H9 (cell line): ENCODE data around the gene SLC22A12. TPM values are rescaled to one million over a fixed set of nuclear protein-coding genes. Genes with fewer than 3 reads are reported as not detected.

Experiments
- DNase-seq: peaks from one replicate; pipeline ENCODE4 v3.0.0-alpha.2; 2017
- H2AFZ ChIP-seq: one replicate; pipeline ENCODE4 v1.6.1; 2013; ENCODE audit warnings: mild to moderate bottlenecking, low read length, control low read depth, moderate library complexity
- H2AK5ac ChIP-seq: 2 replicates; pipeline ENCODE4 v1.6.1; 2013; ENCODE audit warnings: low read length, control low read depth, mixed read lengths; ENCODE audit not compliant: insufficient read length
- H2BK120ac ChIP-seq: one replicate; pipeline ENCODE4 v1.6.1; 2013; ENCODE audit warnings: low read depth, mild to moderate bottlenecking, low read length, control low read depth, inconsistent platforms; ENCODE audit not compliant: poor library complexity, severe bottlenecking
- H2BK12ac ChIP-seq: 2 replicates; pipeline ENCODE4 v1.6.1; 2013; ENCODE audit warnings: low read length, control low read depth, mixed read lengths, low read depth; ENCODE audit not compliant: insufficient read length
- H2BK15ac ChIP-seq: 2 replicates; pipeline ENCODE4 v1.6.1; 2013; ENCODE audit warnings: low read depth, low read length, control low read depth
- H2BK20ac ChIP-seq: one replicate; pipeline ENCODE4 v1.6.1; 2013; ENCODE audit warnings: low read depth, mild to moderate bottlenecking, low read length, control low read depth, inconsistent platforms; ENCODE audit not compliant: poor library complexity, severe bottlenecking
- H2BK5ac ChIP-seq: 2 replicates; pipeline ENCODE4 v1.6.1; 2013; ENCODE audit warnings: low read length, control low read depth, mixed read lengths; ENCODE audit not compliant: insufficient read length
- H3K14ac ChIP-seq: 2 replicates; pipeline ENCODE4 v1.6.1; 2013; ENCODE audit warnings: low read length, control low read depth; ENCODE audit not compliant: insufficient read depth
- H3K18ac ChIP-seq: 2 replicates; pipeline ENCODE4 v1.6.1; 2013; ENCODE audit warnings: low read depth, mild to moderate bottlenecking, mixed read lengths, low read length, control low read depth; ENCODE audit not compliant: insufficient read length
- H3K23ac ChIP-seq: 2 replicates; pipeline ENCODE4 v1.6.1; 2013; ENCODE audit warnings: low read length, control low read depth, mixed read lengths, low read depth; ENCODE audit not compliant: insufficient read length
- H3K23me2 ChIP-seq: 2 replicates; pipeline ENCODE4 v1.6.1; 2013; ENCODE audit warnings: low read depth, mild to moderate bottlenecking, mixed read lengths, low read length, control low read depth; ENCODE audit not compliant: insufficient read length, poor library complexity, severe bottlenecking
- H3K27ac ChIP-seq: 2 replicates; pipeline ENCODE4 v1.5.1; 2013; ENCODE audit warnings: low read length, control low read depth, mixed read lengths, low read depth; ENCODE audit not compliant: insufficient read length
- H3K27me3 ChIP-seq: 2 replicates; pipeline ENCODE4 v1.6.1; 2013; ENCODE audit warnings: low read length, control low read depth, inconsistent platforms; ENCODE audit not compliant: insufficient read depth
- H3K4ac ChIP-seq: 2 replicates; pipeline ENCODE4 v1.6.1; 2013; ENCODE audit warnings: low read depth, mild to moderate bottlenecking, control low read depth, inconsistent platforms, low read length, moderate library complexity
- H3K4me1 ChIP-seq: 2 replicates; pipeline ENCODE4 v1.6.1; 2013; ENCODE audit warnings: low read length, control low read depth, inconsistent platforms; ENCODE audit not compliant: insufficient read depth
- H3K4me2 ChIP-seq: 2 replicates; pipeline ENCODE4 v1.6.1; 2013; ENCODE audit warnings: low read length, control low read depth, mixed read lengths; ENCODE audit not compliant: insufficient read length, insufficient read depth
- H3K56ac ChIP-seq: 2 replicates; pipeline ENCODE4 v1.6.1; 2013; ENCODE audit warnings: low read depth, mild to moderate bottlenecking, mixed read lengths, low read length, control low read depth; ENCODE audit not compliant: insufficient read length
- H3K79me1 ChIP-seq: 2 replicates; pipeline ENCODE4 v1.6.1; 2013; ENCODE audit warnings: low read depth, mild to moderate bottlenecking, moderate library complexity, low read length, control low read depth, inconsistent platforms; ENCODE audit not compliant: insufficient read depth, poor library complexity, severe bottlenecking
- H3K79me2 ChIP-seq: 2 replicates; pipeline ENCODE4 v1.6.1; 2013; ENCODE audit warnings: low read length, control low read depth, inconsistent platforms; ENCODE audit not compliant: insufficient read depth
- H3K9ac ChIP-seq: 2 replicates; pipeline ENCODE4 v1.6.1; 2013; ENCODE audit warnings: low read length, control low read depth, mixed read lengths; ENCODE audit not compliant: insufficient read length; ENCODE audit errors: extremely low read depth
- H3K9me3 ChIP-seq: one replicate; pipeline ENCODE4 v1.6.1; 2013; ENCODE audit warnings: low read depth, low read length, inconsistent platforms; ENCODE audit not compliant: control insufficient read depth
- H3T11ph ChIP-seq: one replicate; pipeline ENCODE4 v1.6.1; 2013; ENCODE audit warnings: mild to moderate bottlenecking, low read length, control low read depth, inconsistent platforms
- H4K20me1 ChIP-seq: one replicate; pipeline ENCODE4 v1.6.1; 2013; ENCODE audit not compliant: control insufficient read depth, insufficient read length, insufficient read depth
- H4K5ac ChIP-seq: 2 replicates; pipeline ENCODE4 v1.6.1; 2013; ENCODE audit warnings: low read depth, mild to moderate bottlenecking, mixed read lengths, low read length, control low read depth; ENCODE audit not compliant: insufficient read length
- H4K8ac ChIP-seq: replicated peaks from 2 replicates; pipeline ENCODE4 v1.6.1; 2013; ENCODE audit warnings: low read length, control low read depth, mixed read lengths, low read depth; ENCODE audit not compliant: insufficient read length
- H4K91ac ChIP-seq: 2 replicates; pipeline ENCODE4 v1.6.1; 2013; ENCODE audit warnings: low read depth, mild to moderate bottlenecking, moderate library complexity, mixed read lengths, low read length, control low read depth; ENCODE audit not compliant: insufficient read length
- H3K27ac Mint-ChIP-seq, 3 experiments: 2 replicates in 2 of 3; 3 replicates in 1 of 3; pipeline ENCODE4 v1.8.0; 2020 to 2021; ENCODE audit warnings: mixed read lengths in 3 of 3, mild to moderate bottlenecking in 1 of 3, moderate library complexity in 1 of 3
- H3K27me3 Mint-ChIP-seq: 2 replicates; pipeline ENCODE4 v1.8.0; 2021; ENCODE audit warnings: low read depth, mild to moderate bottlenecking, moderate library complexity, mixed read lengths
- H3K36me3 Mint-ChIP-seq, 3 experiments: 2 replicates in 2 of 3; 3 replicates in 1 of 3; pipeline ENCODE4 v1.8.0; 2020 to 2021; ENCODE audit warnings: low read depth in 3 of 3, mixed read lengths in 3 of 3; ENCODE audit not compliant: insufficient read depth in 1 of 3
- H3K4me1 Mint-ChIP-seq, 2 experiments: 2 replicates each; pipeline ENCODE4 v1.8.0; 2020; ENCODE audit warnings: mixed read lengths in 2 of 2
- H3K4me3 Mint-ChIP-seq, 2 experiments: 2 replicates in 1 of 2; 3 replicates in 1 of 2; pipeline ENCODE4 v1.8.0; 2020 to 2021; ENCODE audit warnings: mild to moderate bottlenecking in 2 of 2, mixed read lengths in 2 of 2, moderate library complexity in 1 of 2
- H3K9me3 Mint-ChIP-seq, 2 experiments: 2 replicates in 1 of 2; 3 replicates in 1 of 2; pipeline ENCODE4 v1.8.0; 2020; ENCODE audit warnings: mild to moderate bottlenecking in 2 of 2, mixed read lengths in 2 of 2, moderate library complexity in 1 of 2
- CTCF ChIP-seq: fragments of 200-600 bp; sonication (generic); conservative IDR thresholded peaks from 3 replicates; pipeline ENCODE4 v1.8.0; 2021; ENCODE audit warnings: antibody characterized with exemption, mild to moderate bottlenecking
- WGBS: extraction: QIAGEN DNeasy Blood & Tissue Kit; methylation state at CpG from one replicate; pipeline ENCODE4 v1.1.7; 2013; ENCODE audit warnings: missing lambda C conversion rate, low lambda C conversion rate, mixed read lengths; ENCODE audit not compliant: insufficient read length; ENCODE audit errors: extremely low coverage; 5-methylcytosine and 5-hydroxymethylcytosine counted together
- total RNA-seq: library from RNA; stranded (reverse); gene quantifications from 2 replicates; pipeline ENCODE4 v1.2.1, GENCODE V29; 2021

SLC22A12 gene
- total RNA-seq, 1 experiment from 2014 or later, result not detected

DNA sequence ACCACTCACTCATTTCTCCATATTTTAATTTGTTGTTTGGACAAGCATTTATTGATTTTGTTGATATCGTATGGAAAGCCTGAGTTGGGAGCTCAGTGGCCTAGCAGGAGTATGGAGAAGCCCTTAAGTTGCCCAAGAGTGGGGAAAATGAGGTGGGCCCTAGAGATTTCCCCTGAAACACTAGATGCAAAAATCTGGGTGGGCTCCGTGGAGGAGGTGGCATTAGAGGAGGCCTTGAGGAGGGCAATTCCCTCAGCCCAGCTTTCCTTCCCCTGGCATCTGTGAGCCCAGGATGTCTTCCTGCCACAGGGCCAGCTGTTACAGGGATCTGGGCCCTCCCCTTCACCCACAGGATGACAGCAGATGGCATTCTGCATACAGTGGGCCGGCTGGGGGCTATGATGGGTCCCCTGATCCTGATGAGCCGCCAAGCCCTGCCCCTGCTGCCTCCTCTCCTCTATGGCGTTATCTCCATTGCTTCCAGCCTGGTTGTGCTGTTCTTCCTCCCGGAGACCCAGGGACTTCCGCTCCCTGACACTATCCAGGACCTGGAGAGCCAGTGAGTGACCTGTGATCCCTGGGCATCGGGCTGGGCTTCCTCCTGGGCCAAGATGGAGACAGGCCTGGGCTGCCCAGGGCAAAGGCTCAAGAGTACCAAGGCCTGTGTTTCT is 21.6 kb upstream of the SLC22A12 start:
- H3K27me3 ChIP-seq, result no peaks in the 10 kb centered on the region
- H2AFZ ChIP-seq, result no peak overlapping the region
- WGBS, result no CpG with 5 or more reads among the region's 8 CpGs
- Mint-ChIP-seq H3K9me3 (no peaks in the 10 kb centered on the region), H3K36me3 (no peaks in the 10 kb centered on the region; a peak in 1 of 7 replicates), H3K27ac (no peak overlapping the region), H3K4me1 (peaks cover 30 to 39% of the 10 kb centered on the region in 2 experiments), H3K4me3 (no peak overlapping the region), H3K27me3 (peaks cover 10% of the 10 kb centered on the region)
- no peak overlapping the region for H3K27ac ChIP-seq
- H3K79me2 ChIP-seq, result no peaks in the 10 kb centered on the region
- peaks cover 5% of the 10 kb centered on the region for H3K23me2 ChIP-seq
- H3K18ac ChIP-seq, result no peak overlapping the region
- no peak for DNase-seq
- no peak overlapping the region for H4K8ac ChIP-seq
- H4K5ac ChIP-seq, result no peak overlapping the region
- H2BK15ac ChIP-seq, result no peak overlapping the region
- H3K4me1 ChIP-seq, result no peaks in the 10 kb centered on the region; the same call in 1 of the 2 replicates
- H2BK12ac ChIP-seq, result no peak overlapping the region
- H3K9ac ChIP-seq, result no peak overlapping the region
- no peak overlapping the region for H2BK120ac ChIP-seq
- H3T11ph ChIP-seq, result no peak overlapping the region
- no peak overlapping the region for H3K4ac ChIP-seq
- no peak overlapping the region for H3K23ac ChIP-seq
- no peaks in the 10 kb centered on the region for H3K9me3 ChIP-seq
- H3K14ac ChIP-seq, result no peak overlapping the region
- no peak overlapping the region for H2AK5ac ChIP-seq
- no peak overlapping the region for H3K56ac ChIP-seq
- H3K79me1 ChIP-seq, result no peaks in the 10 kb centered on the region
- no peak for TF ChIP-seq CTCF
- no peak overlapping the region for H2BK5ac ChIP-seq
- no peaks in the 10 kb centered on the region for H4K20me1 ChIP-seq
- H2BK20ac ChIP-seq, result no peak overlapping the region
- no peak overlapping the region for H4K91ac ChIP-seq
- no peak overlapping the region for H3K4me2 ChIP-seq
